8988T (cell line): Measurements from ENCODE around the gene SRPRB.
A peak's percentile ranks its signal among the peaks of the same experiment; 100 is the strongest.

ENCODE experiments used
- DNase-seq: peaks from one replicate; pipeline ENCODE4 v3.0.0; 2011

The SRPRB gene, protein sequence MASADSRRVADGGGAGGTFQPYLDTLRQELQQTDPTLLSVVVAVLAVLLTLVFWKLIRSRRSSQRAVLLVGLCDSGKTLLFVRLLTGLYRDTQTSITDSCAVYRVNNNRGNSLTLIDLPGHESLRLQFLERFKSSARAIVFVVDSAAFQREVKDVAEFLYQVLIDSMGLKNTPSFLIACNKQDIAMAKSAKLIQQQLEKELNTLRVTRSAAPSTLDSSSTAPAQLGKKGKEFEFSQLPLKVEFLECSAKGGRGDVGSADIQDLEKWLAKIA

GRCh38 chr3:133805702-133806475 lies at the start of gene SRPRB:
Gene SRPRB (plus strand): TSS chr3:133805815. CDS start chr3:133805849, 34 bp downstream.
- DNase-seq, result peak; percentile 79

GRCh38 chr3:133756716-133757694 lies 48.6 kb upstream of the SRPRB start:
- DNase-seq, result no peak

- no peak for DNase-seq
These were observed 47.7 kb upstream of the SRPRB start for GRCh38 chr3:133757701-133758567.

- no peak for DNase-seq
These were observed 47.1 kb upstream of the SRPRB start for GRCh38 chr3:133758568-133758928.

DNA sequence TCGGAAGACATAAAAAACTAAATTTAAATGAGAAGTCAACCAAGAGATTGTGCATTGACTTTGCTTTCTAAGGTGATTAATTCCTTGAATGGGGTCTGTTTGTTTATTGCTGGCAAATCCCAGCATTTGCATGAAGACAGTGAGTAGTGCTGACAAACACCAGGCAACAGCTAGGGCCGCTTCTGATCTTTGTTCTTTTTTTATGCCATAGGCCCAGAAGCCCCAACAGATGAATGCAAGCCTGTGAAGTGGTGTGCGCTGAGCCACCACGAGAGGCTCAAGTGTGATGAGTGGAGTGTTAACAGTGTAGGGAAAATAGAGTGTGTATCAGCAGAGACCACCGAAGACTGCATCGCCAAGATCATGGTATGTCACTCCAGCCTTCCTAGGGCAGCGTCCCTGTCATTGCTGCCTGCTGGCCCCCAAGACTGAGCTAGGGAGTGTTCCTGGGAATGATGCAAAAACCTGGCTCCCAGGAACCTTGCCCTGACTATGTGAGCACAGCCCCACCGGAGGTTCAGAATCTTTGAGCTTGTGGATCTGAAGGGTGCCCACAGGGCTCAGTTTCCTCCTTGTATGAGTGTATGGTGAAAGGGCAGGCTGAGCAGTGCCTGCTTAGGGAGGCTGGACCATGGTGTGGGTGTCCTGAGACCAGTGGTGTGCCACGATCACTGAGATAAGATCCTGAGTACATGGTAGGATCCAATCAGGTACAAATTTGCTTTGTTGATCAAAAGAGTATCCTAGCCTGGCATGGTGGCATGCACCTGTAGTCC lies 46.5 kb upstream of the SRPRB start:
- DNase-seq, result no peak

DNA sequence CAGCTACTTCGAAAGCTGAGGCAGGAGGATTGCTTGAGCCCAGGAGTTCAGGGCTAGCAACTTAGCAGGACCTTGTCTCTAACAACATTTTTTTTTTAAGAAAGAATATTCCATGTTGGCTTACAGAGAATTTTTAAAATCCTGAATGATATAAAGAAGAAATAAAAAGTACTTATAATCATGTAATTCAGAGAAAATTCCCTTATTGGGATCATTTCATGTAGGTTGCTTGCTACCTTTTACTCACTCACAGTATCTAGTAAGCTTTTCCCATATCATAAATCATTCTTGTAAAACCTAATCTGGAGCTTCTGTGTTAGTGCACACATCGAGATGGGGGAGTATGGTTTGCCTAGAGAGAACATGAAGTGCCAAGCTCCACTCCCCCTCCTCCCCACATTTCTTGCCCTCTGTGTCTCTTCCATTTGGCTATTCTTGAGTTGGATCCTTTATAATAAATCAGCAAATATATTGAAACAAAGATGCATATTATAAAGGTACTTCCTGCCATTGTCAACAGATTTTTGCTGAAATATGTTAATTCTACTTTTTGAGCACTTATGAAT lies 45.8 kb upstream of the SRPRB start:
- no peak for DNase-seq

- DNase-seq, result no peak
These were observed 44.7 kb upstream of the SRPRB start for GRCh38 chr3:133760916-133761315.

GRCh38 chr3:133761605-133762484 lies 43.8 kb upstream of the SRPRB start:
- no peak for DNase-seq

- DNase-seq, result no peak
These were observed 43.1 kb upstream of the SRPRB start for GRCh38 chr3:133762539-133762938.

- DNase-seq, result no peak
These were observed 41.6 kb upstream of the SRPRB start for GRCh38 chr3:133763797-133764683.

GRCh38 chr3:133765256-133765655 lies 40.4 kb upstream of the SRPRB start:
- DNase-seq, result no peak

- DNase-seq, result no peak
These were observed 38.0 kb upstream of the SRPRB start for GRCh38 chr3:133767607-133768006.

GRCh38 chr3:133769536-133769935 lies 36.1 kb upstream of the SRPRB start:
- no peak for DNase-seq

- no peak for DNase-seq
These were observed 31.9 kb upstream of the SRPRB start for GRCh38 chr3:133773732-133774131.

DNA sequence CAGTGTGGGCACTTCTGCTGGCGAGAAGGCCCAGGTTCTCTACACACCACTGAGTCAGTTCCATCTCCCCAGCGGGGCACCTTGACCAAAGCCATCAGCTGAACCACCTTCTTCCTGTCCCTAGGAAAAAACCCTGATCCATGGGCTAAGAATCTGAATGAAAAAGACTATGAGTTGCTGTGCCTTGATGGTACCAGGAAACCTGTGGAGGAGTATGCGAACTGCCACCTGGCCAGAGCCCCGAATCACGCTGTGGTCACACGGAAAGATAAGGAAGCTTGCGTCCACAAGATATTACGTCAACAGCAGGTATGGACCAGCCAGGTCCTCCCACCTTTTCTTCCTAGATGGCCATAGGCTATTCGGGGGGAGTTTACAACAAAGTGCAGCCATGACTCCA lies 30.3 kb upstream of the SRPRB start:
- DNase-seq, result no peak

- DNase-seq, result no peak
These were observed 29.8 kb upstream of the SRPRB start for GRCh38 chr3:133775835-133776234.

DNA sequence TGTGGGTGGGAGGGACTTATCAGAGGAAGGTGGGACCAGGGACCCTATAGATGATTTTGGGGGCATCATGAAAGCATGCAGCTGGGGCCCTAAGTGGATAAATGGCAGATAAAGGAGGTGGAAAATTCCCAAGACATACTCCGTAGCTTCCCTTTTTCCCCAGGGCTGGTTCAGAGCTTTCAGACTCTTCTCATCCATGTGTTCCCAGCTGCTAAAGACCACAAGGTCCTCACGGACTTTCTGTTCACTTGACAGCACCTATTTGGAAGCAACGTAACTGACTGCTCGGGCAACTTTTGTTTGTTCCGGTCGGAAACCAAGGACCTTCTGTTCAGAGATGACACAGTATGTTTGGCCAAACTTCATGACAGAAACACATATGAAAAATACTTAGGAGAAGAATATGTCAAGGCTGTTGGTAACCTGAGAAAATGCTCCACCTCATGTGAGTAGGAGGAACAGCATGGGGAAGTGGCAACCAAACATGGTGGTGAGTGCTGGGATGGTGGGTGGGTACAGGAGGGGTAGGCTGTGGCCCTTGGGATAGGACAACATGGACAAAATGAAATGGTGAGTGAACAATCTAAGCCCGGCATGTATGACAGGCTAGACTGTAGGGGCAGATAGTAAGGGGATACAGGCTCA lies 28.7 kb upstream of the SRPRB start:
- DNase-seq, result no peak

DNA sequence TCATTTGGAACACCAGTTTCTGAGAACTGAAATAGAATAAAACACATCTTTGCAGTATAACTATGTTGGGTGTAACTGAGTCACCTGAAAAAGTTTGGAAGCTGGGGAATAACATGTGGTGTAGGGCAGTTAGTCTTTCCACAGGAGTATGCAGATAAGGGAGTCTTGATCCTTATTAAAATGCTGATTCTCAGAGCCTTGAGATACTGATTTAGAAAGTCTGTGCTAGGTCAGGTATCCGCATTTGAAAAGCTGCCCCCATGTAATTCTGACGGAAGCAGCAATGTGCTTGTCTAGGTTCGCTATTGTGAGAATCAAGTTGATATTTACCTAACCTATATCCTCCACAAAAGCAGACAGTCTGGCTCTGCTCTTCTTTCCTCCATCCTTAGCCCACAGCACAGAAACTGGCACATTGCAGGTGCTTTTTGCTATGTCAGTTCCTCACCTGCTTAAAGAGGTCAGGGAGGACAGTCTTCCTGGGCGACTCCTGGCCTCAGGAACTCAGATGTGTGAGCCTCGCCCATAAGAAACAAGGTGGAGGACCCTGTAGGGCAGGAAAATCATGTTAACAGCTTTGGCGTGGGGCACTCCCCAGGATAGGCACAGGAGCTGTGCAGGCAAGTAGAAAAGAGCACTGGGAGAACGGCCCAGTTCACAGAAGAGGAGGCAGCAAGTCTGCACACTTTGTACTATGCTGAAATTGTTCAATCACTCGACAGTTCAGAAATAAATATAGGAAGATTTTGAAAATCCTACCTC lies 27.6 kb upstream of the SRPRB start:
- DNase-seq, result no peak
